HG03354 (cell line): ENCODE data around the gene PRSS35.
A peak's percentile ranks its signal among the peaks of the same experiment; 100 is the strongest.
"Not testable (repeated sequence)": the region's sequence is repeated elsewhere in the genome, so short reads cannot be mapped to it uniquely, and the experiment has no call there.

Experiments
- ATAC-seq: cut with Tn5 transposase; IDR thresholded peaks from one replicate; pipeline ENCODE4 v1.9.1; 2021; ENCODE audit warnings: mild to moderate bottlenecking; ENCODE audit not compliant: unreplicated experiment, poor library complexity, severe bottlenecking

PRSS35 gene

GRCh38 chr6:83514466-83514865, 2.1 kb downstream of the PRSS35 start:
- ATAC-seq, result peak; percentile 14

DNA sequence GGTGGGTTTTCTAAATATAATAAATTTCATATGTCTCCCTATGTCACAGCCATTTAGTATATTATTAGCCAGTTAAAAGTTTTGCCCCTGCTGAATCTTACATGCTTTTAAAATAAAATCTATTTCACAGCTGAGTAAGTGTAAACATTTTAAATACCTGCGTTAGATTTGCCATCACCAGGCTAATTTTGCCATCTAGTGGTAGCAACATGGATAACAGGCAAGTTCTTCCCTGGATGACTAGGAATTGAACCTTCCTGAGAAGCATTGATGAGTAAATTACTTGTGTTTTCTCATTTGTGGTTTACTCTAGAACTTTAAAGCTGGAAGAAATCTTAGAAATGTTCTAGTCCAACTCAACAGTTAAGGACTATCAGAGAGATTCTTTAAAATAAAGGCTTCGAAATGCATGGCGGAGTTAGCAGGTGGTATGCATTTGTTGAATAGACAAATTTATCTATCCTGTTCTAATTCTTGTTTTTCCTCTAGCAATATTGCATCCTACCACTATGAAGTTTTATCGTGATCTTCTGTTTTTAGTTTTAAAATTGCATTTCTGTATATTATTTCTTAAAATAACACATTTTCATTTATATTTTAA, 2.6 kb downstream of the PRSS35 start:
- ATAC-seq, result peak; percentile 64

GRCh38 chr6:83517500-83517899, 5.2 kb downstream of the PRSS35 start:
- ATAC-seq, result no peak

GRCh38 chr6:83518816-83519480, 6.6 kb downstream of the PRSS35 start:
- no peak for ATAC-seq

DNA sequence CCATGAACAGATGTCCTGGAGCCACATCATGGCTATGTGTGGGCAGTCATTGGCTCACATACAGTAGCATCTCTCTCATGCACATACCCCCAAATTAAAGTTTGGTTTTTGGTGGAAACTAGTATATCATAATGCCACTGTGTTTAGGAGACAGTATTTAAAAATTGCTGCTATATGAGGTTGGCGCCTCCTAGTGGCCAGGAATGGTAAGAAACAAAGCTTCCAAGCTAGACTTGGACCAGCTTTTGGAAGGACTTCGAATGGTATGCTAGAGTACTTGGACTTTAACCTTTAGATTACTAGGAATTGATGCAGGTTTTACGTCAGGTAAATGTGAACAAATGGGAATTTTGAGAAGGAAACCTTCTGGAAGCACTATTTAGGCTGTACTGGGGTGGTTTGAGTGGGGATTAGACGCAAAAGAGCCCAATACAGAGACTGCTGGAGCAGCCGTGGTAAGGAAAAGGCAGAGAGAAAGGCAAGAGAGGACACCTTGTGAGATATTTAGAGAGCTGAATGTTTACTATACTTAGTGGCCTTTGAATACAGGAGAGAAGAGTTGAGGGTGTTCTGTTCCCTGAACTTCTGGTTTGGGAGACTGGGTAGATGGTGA, 23.8 kb downstream of the PRSS35 start:
- peak; percentile 85 for ATAC-seq

GRCh38 chr6:83536647-83537589, 24.6 kb downstream of the PRSS35 start:
- ATAC-seq, result no peak

GRCh38 chr6:83539678-83540077, 27.3 kb downstream of the PRSS35 start:
- ATAC-seq, result no peak

DNA sequence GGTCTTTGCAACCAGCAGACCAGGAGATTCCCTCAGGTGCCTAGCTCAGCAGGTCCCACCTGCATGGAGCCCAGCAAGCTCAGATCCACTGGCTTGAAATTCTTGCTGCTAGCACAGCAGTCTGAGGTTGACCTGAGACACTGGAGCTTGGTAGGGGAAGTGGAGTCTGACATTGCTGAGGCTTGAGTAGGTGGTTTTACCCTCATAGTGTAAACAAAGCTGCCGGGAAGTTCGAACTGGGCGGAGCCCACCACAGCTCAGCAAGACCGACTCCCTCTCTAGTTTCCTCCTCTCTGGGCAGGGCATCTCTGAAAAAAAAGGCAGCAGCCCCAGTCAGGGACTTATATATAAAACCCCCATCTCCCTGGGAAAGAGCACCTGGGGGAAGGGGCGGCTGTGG, 34.3 kb downstream of the PRSS35 start:
- ATAC-seq, result no peak

GRCh38 chr6:83550482-83550881, 38.1 kb downstream of the PRSS35 start:
- not testable (repeated sequence) for ATAC-seq

- not testable (repeated sequence) for ATAC-seq
Observed at GRCh38 chr6:83551748-83552147, 39.4 kb downstream of the PRSS35 start.

- ATAC-seq, result no peak
Observed at GRCh38 chr6:83556871-83557270, 44.5 kb downstream of the PRSS35 start.

GRCh38 chr6:83558975-83559374, 46.6 kb downstream of the PRSS35 start:
- ATAC-seq, result no peak

GRCh38 chr6:83571663-83572185, 59.4 kb downstream of the PRSS35 start:
- ATAC-seq, result not testable (repeated sequence)

GRCh38 chr6:83574783-83575182, 62.4 kb downstream of the PRSS35 start:
- no peak for ATAC-seq
